Breast epithelium (tissue), 3 donors: ENCODE measurements around the gene APBB3.

ENCODE experiments used
- CTCF ChIP-seq, 3 donors: fragments of 450-650 bp; IDR thresholded peaks; one replicate each; pipeline ENCODE4 v1.5.1; 2016 to 2017; ENCODE audit warnings: antibody characterized with exemption in 3 of 3, mild to moderate bottlenecking in 3 of 3, moderate library complexity in 3 of 3
- POLR2A ChIP-seq: fragments of 450-650 bp; IDR thresholded peaks from one replicate; pipeline ENCODE4 v1.6.1; 2016; ENCODE audit warnings: antibody characterized with exemption, mild to moderate bottlenecking, moderate library complexity
- POLR2AphosphoS5 ChIP-seq, 3 donors: sonication (generic); formaldehyde crosslinking; IDR thresholded peaks; one replicate each; pipeline ENCODE4 v1.6.1; 2017; ENCODE audit warnings: antibody characterized with exemption in 3 of 3

- no peak for TF ChIP-seq CTCF (IDR thresholded peaks at IDR 0.05)
- TF ChIP-seq POLR2A = no peak
- TF ChIP-seq POLR2AphosphoS5 (IDR thresholded peaks at IDR 0.05) = no peak
Observed at GRCh38 chr5:140574165-140574564, 9.8 kb upstream of the APBB3 start.
